ACHN (cell line): Measurements from ENCODE around the gene ADRB1.

Source experiments
- DNase-seq: peaks from one replicate; pipeline ENCODE4 v3.0.0-alpha.2; 2015
- in situ Hi-C: cut with HindIII; loops from 2 replicates; pipeline ENCODE4 v1.10.0; 2017; ENCODE audit warnings: low sequenced_read_pairs, low pct_ligation_motif_present, low pct_unique_long_range_greater_than_20kb

Gene ADRB1

GRCh38 chr10:114024876-114025610 is 18.6 kb upstream of the ADRB1 start:
- in situ Hi-C loops = no loop called here
- no peak for DNase-seq

GRCh38 chr10:114025611-114026130 is 18.0 kb upstream of the ADRB1 start:
- no peak for DNase-seq
- in situ Hi-C loops = no loop called here

- in situ Hi-C loops = no loop called here
- DNase-seq = peak; percentile 86
Observed at GRCh38 chr10:114026189-114027040, 17.3 kb upstream of the ADRB1 start.

DNA sequence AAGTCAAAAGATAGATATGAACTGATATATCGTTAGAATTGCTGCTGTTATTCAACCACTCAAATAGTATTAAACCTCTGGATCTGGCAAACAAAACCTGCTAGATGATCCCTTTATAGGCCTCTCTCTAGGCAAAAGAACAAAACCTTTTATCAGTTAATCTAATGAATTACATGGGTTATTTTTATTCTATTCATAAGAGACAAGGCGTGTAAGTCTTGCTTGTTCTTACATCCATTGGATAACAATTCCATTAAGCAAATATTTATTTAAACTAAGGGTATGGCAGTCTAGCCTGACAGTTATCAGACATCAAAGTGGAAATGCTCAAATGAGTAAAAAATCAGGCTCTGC is 16.6 kb upstream of the ADRB1 start:
- no peak for DNase-seq
- in situ Hi-C loops = no loop called here

- in situ Hi-C loops = no loop called here
- DNase-seq = no peak
Observed at GRCh38 chr10:114027951-114028350, 15.7 kb upstream of the ADRB1 start.

DNA sequence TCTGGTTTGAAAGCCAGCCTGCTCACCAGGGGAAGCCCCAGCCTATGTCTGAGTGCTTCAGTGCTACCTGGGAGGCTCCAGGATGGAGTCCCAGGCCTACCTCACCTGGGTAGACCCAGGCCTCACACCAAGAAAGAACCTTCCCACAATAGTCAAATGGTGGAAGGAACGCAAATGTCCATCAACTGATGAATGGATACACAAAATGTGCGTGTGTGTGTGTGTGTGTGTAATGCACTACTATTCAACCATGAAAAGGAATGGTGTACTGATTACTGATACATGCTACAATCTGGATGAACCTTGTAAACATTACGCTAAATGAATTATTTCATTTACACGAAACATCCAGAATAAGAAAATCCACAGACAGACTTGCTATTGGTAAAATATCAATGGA is 15.2 kb upstream of the ADRB1 start:
- no peak for DNase-seq
- in situ Hi-C loops = no loop called here

DNA sequence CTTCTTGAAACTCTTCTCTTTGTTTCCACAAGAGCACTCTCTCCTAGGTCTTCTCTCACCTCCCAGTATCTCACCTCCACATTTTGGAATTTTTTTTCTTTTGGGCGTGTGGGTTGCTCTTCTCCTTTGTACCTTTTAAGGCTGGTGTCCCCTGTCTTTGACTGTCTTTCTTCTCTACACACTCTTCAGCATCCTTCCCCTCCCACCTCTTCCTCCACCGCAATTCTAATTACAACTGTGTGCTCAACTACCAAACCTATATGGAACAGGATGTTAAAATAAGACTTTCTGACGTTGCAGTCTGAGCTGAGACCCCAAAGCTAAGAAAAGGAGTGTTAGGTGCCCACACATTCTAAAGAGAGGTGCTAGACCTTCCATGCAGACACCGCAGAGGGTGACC is 14.0 kb upstream of the ADRB1 start:
- in situ Hi-C loops = no loop called here

DNA sequence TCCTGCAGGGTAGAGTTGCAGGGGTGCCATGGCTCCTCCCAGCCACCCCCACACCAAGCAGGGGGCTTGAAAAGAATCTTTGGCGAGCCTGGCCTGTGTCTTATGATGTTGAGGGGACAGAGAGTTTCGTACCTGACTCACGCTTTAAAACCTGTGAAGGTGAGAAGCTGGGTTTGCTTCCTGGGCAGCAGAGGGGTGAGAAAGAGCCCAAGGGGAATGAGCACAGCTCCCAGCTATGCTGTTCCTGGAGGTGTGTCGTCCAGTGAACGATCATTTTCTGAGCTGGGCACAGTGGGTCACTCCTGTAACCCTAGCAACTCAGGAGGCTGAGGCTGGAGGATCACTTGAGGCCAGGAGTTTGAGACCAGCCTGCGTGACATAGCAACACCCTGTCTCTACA is 13.5 kb upstream of the ADRB1 start:
- no peak for DNase-seq
- in situ Hi-C loops = no loop called here

More for the DNA sequence above, 14.0 kb upstream of the ADRB1 start:
- DNase-seq = no peak

- in situ Hi-C loops = no loop called here
- DNase-seq = no peak
Observed at GRCh38 chr10:114031073-114031972, 12.3 kb upstream of the ADRB1 start.

GRCh38 chr10:114033566-114033965 is 10.1 kb upstream of the ADRB1 start:
- in situ Hi-C loops = no loop called here
- no peak for DNase-seq

DNA sequence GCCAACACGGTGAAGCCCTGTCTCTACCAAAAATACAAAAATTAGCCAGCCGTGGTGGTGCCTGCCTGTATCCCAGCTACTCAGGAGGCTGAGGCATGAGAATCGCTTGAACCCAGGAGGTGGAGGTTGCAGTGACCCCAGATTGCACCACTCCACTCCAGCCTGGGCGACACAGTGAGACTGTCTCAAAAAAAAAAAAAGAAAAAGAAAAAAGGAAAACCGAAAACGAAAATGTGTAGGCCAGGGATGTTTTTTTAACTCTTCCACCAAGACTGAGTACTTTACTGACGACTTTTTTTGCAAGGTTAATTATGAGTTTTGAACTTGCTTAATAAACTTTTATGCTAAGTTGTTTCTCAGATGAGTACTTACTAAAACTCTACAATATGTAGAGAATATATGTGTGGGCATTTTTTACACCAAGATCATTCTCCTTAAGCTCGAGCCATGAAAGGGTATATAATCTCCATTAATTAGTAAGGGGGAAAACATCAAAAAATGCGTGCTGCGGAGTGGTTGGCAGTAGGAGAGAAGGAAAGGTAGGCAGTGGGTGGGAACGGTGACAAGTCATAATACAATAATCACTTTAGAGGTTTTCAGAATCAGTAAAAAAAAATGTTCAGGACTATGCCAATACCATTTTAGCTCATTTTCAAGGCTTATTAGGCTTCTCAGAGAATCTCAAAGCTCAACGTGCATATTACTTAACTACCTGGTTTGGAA is 8.6 kb upstream of the ADRB1 start:
- DNase-seq = no peak
- in situ Hi-C loops = no loop called here

DNA sequence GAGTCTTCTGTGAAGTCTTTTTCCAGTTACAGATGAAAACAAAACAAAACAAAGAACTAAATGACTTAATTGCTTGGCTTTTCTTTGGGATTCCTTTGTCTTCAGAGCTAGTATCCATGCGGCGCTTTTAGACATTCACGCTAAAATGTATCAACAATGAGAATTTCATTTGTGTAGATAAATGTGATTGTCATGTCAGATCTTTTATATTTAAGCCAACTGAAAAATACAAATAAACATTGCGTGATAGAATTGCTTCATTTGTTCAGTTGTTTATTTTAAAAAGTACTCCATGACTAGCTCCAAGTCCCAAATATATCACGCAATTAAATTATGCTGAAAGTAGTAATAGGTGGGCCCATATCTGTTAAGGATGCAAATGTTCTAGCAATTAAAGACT is 7.9 kb upstream of the ADRB1 start:
- in situ Hi-C loops = no loop called here

DNA sequence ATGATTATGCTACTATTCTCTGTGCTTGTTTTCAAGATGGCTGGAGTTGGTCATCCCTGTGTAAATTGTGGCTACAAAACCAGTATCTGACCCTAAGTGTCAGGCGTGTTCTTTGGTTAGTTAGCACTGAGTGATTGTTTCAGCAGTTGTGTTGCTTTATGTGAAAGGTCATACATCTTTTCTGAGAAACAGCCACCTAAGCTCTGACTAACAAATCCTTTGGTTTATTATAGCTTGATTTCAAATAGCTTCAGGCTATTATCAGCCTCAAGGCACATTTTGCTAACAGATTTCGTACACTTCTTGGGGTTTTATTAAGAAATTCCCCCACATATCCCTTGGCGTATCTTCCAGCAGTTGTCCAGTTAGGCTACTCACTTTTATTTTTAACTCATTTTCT is 4.8 kb upstream of the ADRB1 start:
- in situ Hi-C loops = no loop called here
- DNase-seq = no peak

More for the DNA sequence above, 7.9 kb upstream of the ADRB1 start:
- DNase-seq = no peak

DNA sequence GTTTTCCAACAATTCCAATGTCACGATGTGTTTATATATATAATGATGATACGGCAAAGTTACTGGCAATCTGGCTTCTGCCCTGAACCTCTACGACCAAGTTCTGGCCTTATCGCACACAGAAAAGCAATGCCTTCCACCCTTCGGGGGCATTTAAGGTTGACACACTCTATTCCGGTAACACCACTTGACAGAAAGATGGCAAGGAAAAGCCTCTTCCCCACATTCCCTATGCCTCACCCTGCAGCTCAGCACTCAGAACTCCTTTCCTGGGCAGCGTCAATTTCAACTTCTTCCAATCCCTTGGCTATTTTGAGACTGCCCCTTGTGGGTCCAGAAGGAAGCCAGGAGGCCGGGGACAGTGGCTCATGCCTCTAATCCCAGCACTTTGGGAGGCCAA is 2.5 kb upstream of the ADRB1 start:
- DNase-seq = no peak
- in situ Hi-C loops = no loop called here

- peak; percentile 46 for DNase-seq
- in situ Hi-C loops = no loop called here
Observed at GRCh38 chr10:114042895-114043531, 653 bp upstream of the ADRB1 start.

DNA sequence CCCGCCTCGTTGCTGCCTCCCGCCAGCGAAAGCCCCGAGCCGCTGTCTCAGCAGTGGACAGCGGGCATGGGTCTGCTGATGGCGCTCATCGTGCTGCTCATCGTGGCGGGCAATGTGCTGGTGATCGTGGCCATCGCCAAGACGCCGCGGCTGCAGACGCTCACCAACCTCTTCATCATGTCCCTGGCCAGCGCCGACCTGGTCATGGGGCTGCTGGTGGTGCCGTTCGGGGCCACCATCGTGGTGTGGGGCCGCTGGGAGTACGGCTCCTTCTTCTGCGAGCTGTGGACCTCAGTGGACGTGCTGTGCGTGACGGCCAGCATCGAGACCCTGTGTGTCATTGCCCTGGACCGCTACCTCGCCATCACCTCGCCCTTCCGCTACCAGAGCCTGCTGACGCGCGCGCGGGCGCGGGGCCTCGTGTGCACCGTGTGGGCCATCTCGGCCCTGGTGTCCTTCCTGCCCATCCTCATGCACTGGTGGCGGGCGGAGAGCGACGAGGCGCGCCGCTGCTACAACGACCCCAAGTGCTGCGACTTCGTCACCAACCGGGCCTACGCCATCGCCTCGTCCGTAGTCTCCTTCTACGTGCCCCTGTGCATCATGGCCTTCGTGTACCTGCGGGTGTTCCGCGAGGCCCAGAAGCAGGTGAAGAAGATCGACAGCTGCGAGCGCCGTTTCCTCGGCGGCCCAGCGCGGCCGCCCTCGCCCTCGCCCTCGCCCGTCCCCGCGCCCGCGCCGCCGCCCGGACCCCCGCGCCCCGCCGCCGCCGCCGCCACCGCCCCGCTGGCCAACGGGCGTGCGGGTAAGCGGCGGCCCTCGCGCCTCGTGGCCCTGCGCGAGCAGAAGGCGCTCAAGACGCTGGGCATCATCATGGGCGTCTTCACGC is 825 bp downstream of the ADRB1 start:
- in situ Hi-C loops = no loop called here

More for the DNA sequence above, 825 bp downstream of the ADRB1 start:
- no peak for DNase-seq
